Mucosa of stomach (tissue), 1 donor: ENCODE measurements around the gene ABHD17B.
A peak's percentile ranks its signal among the peaks of the same experiment; 100 is the strongest.

Source experiments
- H3K27me3 ChIP-seq: one replicate; pipeline ENCODE4 v1.7.0; 2013; ENCODE audit warnings: mild to moderate bottlenecking, low read length; ENCODE audit not compliant: control insufficient read depth, insufficient read depth
- H3K36me3 ChIP-seq: one replicate; pipeline ENCODE4 v1.7.0; 2013; ENCODE audit warnings: low read length; ENCODE audit not compliant: control insufficient read depth, insufficient read depth
- H3K4me1 ChIP-seq: one replicate; pipeline ENCODE4 v1.7.0; 2013; ENCODE audit warnings: mild to moderate bottlenecking, low read length; ENCODE audit not compliant: control insufficient read depth, insufficient read depth
- H3K4me3 ChIP-seq: one replicate; pipeline ENCODE4 v1.7.0; 2013; ENCODE audit warnings: low read length
- H3K9ac ChIP-seq: one replicate; pipeline ENCODE4 v1.7.0; 2013; ENCODE audit warnings: mild to moderate bottlenecking, low read length, moderate library complexity
- H3K9me3 ChIP-seq: one replicate; pipeline ENCODE4 v1.7.0; 2013; ENCODE audit warnings: mild to moderate bottlenecking, low read length, moderate library complexity; ENCODE audit not compliant: control insufficient read depth
- donor health status: Pancreatic carcinoma.

ABHD17B gene

GRCh38 chr9:71929223-71929622 lies 18.2 kb upstream of the ABHD17B start:
- Histone ChIP-seq H3K9ac (no peak overlapping the region), H3K4me1 (peaks cover 18% of the 10 kb centered on the region), H3K27me3 (no peaks in the 10 kb centered on the region), H3K4me3 (no peak overlapping the region), H3K36me3 (no peaks in the 10 kb centered on the region), H3K9me3 (no peaks in the 10 kb centered on the region)

- Histone ChIP-seq H3K27me3 (no peaks in the 10 kb centered on the region), H3K9me3 (no peaks in the 10 kb centered on the region), H3K4me1 (peaks cover 18% of the 10 kb centered on the region), H3K9ac (no peak overlapping the region), H3K4me3 (no peak overlapping the region), H3K36me3 (no peaks in the 10 kb centered on the region)
These were observed 17.8 kb upstream of the ABHD17B start for GRCh38 chr9:71928806-71929205.

- Histone ChIP-seq H3K4me1 (peaks cover 18% of the 10 kb centered on the region), H3K9me3 (no peaks in the 10 kb centered on the region), H3K9ac (no peak overlapping the region), H3K4me3 (no peak overlapping the region), H3K27me3 (no peaks in the 10 kb centered on the region), H3K36me3 (no peaks in the 10 kb centered on the region)
These were observed 17.4 kb upstream of the ABHD17B start for GRCh38 chr9:71928376-71928775.

GRCh38 chr9:71925834-71926233 lies 14.8 kb upstream of the ABHD17B start:
- H3K4me1 ChIP-seq: peaks cover 14% of the 10 kb centered on the region

GRCh38 chr9:71924576-71924975 lies 13.6 kb upstream of the ABHD17B start:
- no peaks in the 10 kb centered on the region for H3K9me3 ChIP-seq
- no peaks in the 10 kb centered on the region for H3K27me3 ChIP-seq
- no peak overlapping the region for H3K9ac ChIP-seq
- H3K4me3 ChIP-seq: no peak overlapping the region
- H3K4me1 ChIP-seq: peaks cover 6% of the 10 kb centered on the region
- no peaks in the 10 kb centered on the region for H3K36me3 ChIP-seq

More at GRCh38 chr9:71925834-71926233, 14.8 kb upstream of the ABHD17B start:
- no peaks in the 10 kb centered on the region for H3K27me3 ChIP-seq
- no peaks in the 10 kb centered on the region for H3K9me3 ChIP-seq
- no peaks in the 10 kb centered on the region for H3K36me3 ChIP-seq
- no peak overlapping the region for H3K4me3 ChIP-seq
- no peak overlapping the region for H3K9ac ChIP-seq

GRCh38 chr9:71921190-71921814 lies 10.3 kb upstream of the ABHD17B start:
- Histone ChIP-seq H3K9me3 (no peaks in the 10 kb centered on the region), H3K4me3 (no peak overlapping the region), H3K4me1 (peaks cover 11% of the 10 kb centered on the region), H3K27me3 (no peaks in the 10 kb centered on the region), H3K36me3 (no peaks in the 10 kb centered on the region), H3K9ac (no peak overlapping the region)

GRCh38 chr9:71920456-71921189 lies 9.6 kb upstream of the ABHD17B start:
- no peak overlapping the region for H3K4me3 ChIP-seq
- no peaks in the 10 kb centered on the region for H3K27me3 ChIP-seq
- peaks cover 11% of the 10 kb centered on the region for H3K4me1 ChIP-seq
- no peak overlapping the region for H3K9ac ChIP-seq
- H3K9me3 ChIP-seq: no peaks in the 10 kb centered on the region
- no peaks in the 10 kb centered on the region for H3K36me3 ChIP-seq

GRCh38 chr9:71918419-71918818 lies 7.4 kb upstream of the ABHD17B start:
- Histone ChIP-seq H3K9ac (no peak overlapping the region), H3K36me3 (no peaks in the 10 kb centered on the region), H3K4me3 (no peak overlapping the region), H3K9me3 (no peaks in the 10 kb centered on the region), H3K27me3 (no peaks in the 10 kb centered on the region), H3K4me1 (peaks cover 5% of the 10 kb centered on the region)

- no peak overlapping the region for H3K4me3 ChIP-seq
- H3K36me3 ChIP-seq: no peaks in the 10 kb centered on the region
- H3K27me3 ChIP-seq: no peaks in the 10 kb centered on the region
These were observed 6.0 kb upstream of the ABHD17B start for GRCh38 chr9:71916834-71917534.

GRCh38 chr9:71915495-71915894 lies 4.5 kb upstream of the ABHD17B start:
- H3K9ac ChIP-seq: no peak overlapping the region
- H3K27me3 ChIP-seq: no peaks in the 10 kb centered on the region
- H3K4me1 ChIP-seq: peaks cover 17% of the 10 kb centered on the region
- H3K9me3 ChIP-seq: no peaks in the 10 kb centered on the region
- no peak overlapping the region for H3K4me3 ChIP-seq
- no peaks in the 10 kb centered on the region for H3K36me3 ChIP-seq

More at GRCh38 chr9:71916834-71917534, 6.0 kb upstream of the ABHD17B start:
- H3K4me1 ChIP-seq: peaks cover 17% of the 10 kb centered on the region
- no peak overlapping the region for H3K9ac ChIP-seq
- H3K9me3 ChIP-seq: no peaks in the 10 kb centered on the region

GRCh38 chr9:71911908-71912335 lies 929 bp upstream of the ABHD17B start:
- peak overlapping the region; percentile 93 for H3K4me3 ChIP-seq
- H3K9me3 ChIP-seq: no peaks in the 10 kb centered on the region
- no peaks in the 10 kb centered on the region for H3K36me3 ChIP-seq
- H3K27me3 ChIP-seq: no peaks in the 10 kb centered on the region
- peak overlapping the region; percentile 82 for H3K9ac ChIP-seq
- peaks cover 20% of the 10 kb centered on the region for H3K4me1 ChIP-seq

GRCh38 chr9:71910650-71911060 lies 338 bp downstream of the ABHD17B start:
- H3K36me3 ChIP-seq: no peaks in the 10 kb centered on the region
- H3K4me1 ChIP-seq: peaks cover 21% of the 10 kb centered on the region
- no peaks in the 10 kb centered on the region for H3K9me3 ChIP-seq
- peak overlapping the region; percentile 93 for H3K4me3 ChIP-seq
- peak overlapping the region; percentile 82 for H3K9ac ChIP-seq
- no peaks in the 10 kb centered on the region for H3K27me3 ChIP-seq
